HUDEP-2 (cell line): Measurements from ENCODE around the gene THAP8.
"Not testable (repeated sequence)": the region's sequence is repeated elsewhere in the genome, so short reads cannot be mapped to it uniquely, and the experiment has no call there.

Experiments used
- DNase-seq, 76 experiments: peaks; one replicate each; lab custom pipeline; 2025; ENCODE audit not compliant: unreplicated experiment in 76 of 76; lab: John Stamatoyannopoulos, UW

THAP8 gene

GRCh38 chr19:36072081-36072480 lies 18.0 kb upstream of the THAP8 start:
- DNase-seq: no peak

- not testable (repeated sequence) for DNase-seq
These were observed 14.9 kb upstream of the THAP8 start for GRCh38 chr19:36068810-36069499.

GRCh38 chr19:36067681-36068080 lies 13.6 kb upstream of the THAP8 start:
- no peak for DNase-seq

GRCh38 chr19:36064826-36065225 lies 10.7 kb upstream of the THAP8 start:
- no peak for DNase-seq

- DNase-seq: no peak
These were observed 7.3 kb upstream of the THAP8 start for GRCh38 chr19:36061367-36061766.

GRCh38 chr19:36060430-36060829 lies 6.3 kb upstream of the THAP8 start:
- peak in 29 of 76 experiments; percentile 11 to 61 (median 30) for DNase-seq

GRCh38 chr19:36059180-36059910 lies 5.3 kb upstream of the THAP8 start:
- no peak for DNase-seq

- DNase-seq: no peak
These were observed 4.5 kb upstream of the THAP8 start for GRCh38 chr19:36058481-36059179.

GRCh38 chr19:36054733-36055686 lies 925 bp upstream of the THAP8 start, which contains the start of gene WDR62:
TSS of gene WDR62 (plus strand) at chr19:36054897. CDS start at chr19:36054972, 75 bp downstream.
- DNase-seq: peak in 75 of 76 experiments; percentile 79 to 100 (median 97)

- DNase-seq: no peak
These were observed 2.4 kb downstream of the THAP8 start for GRCh38 chr19:36051637-36052036.

GRCh38 chr19:36051236-36051635 lies 2.8 kb downstream of the THAP8 start:
- peak in 2 of 76 experiments; percentile 10 to 13 for DNase-seq

- peak in 1 of 76 experiments; percentile 4 for DNase-seq
These were observed 4.9 kb downstream of the THAP8 start for GRCh38 chr19:36049080-36049698.

GRCh38 chr19:36047835-36048234 lies 6.2 kb downstream of the THAP8 start:
- no peak for DNase-seq

- no peak for DNase-seq
These were observed 7.5 kb downstream of the THAP8 start for GRCh38 chr19:36046443-36047050.

GRCh38 chr19:36043952-36044351 lies 10.1 kb downstream of the THAP8 start:
- DNase-seq: no peak

GRCh38 chr19:36041831-36042230 lies 12.3 kb downstream of the THAP8 start:
- DNase-seq: no peak

- DNase-seq: not testable (repeated sequence)
These were observed 13.0 kb downstream of the THAP8 start for GRCh38 chr19:36041092-36041491.

GRCh38 chr19:36040495-36040894 lies 13.6 kb downstream of the THAP8 start:
- no peak for DNase-seq
